ENCODE results near the gene ATRNL1. TPM values are rescaled to one million over a fixed set of nuclear protein-coding genes. Genes with fewer than 3 reads are reported as not detected.

The ATRNL1 gene
- total and polyA plus RNA-seq, 2 of the 8 experiments (the other 6 are each of a cell fraction or from before 2014, with no cell fraction given): 5.1 to 17.6 TPM

- Histone ChIP-seq H3K79me2 (ENCODE audit: control insufficient read depth in 1 of 2, insufficient read depth in 2 of 2, low read length in 2 of 2) (no peaks in the 10 kb centered on the region), H3K9ac (replicated peaks in 1 of 4; ENCODE audit: extremely low read depth in 1 of 4, low read depth in 3 of 4, low read length in 3 of 4) (no peak overlapping the region), H3K4me1 (replicated peaks in 1 of 4; ENCODE audit: control insufficient read depth in 3 of 4, insufficient read depth in 4 of 4, low read length in 3 of 4) (no peaks in the 10 kb centered on the region), H3K23ac (ENCODE audit: insufficient read length) (no peak overlapping the region), H2BK15ac (ENCODE audit: low read length) (no peak overlapping the region), H4K91ac (replicated peaks; ENCODE audit: insufficient read length, low read length) (no peak overlapping the region), H3K4ac (replicated peaks; ENCODE audit: insufficient read length, low read depth, low read length) (no peak overlapping the region), H4K8ac (ENCODE audit: extremely low read depth, insufficient read depth, low read length) (no peak overlapping the region), H2AK5ac (ENCODE audit: low read depth, low read length) (no peak overlapping the region), H2BK20ac (ENCODE audit: low read length) (no peak overlapping the region), H3K18ac (ENCODE audit: extremely low read depth, low read length) (no peak overlapping the region), H3K56ac (replicated peaks; ENCODE audit: insufficient read length, low read depth, low read length) (no peak overlapping the region), H3K9me3 (ENCODE audit: insufficient read depth in 2 of 2, low read depth in 1 of 2, low read length in 1 of 2) (peaks cover 9 to 21% of the 10 kb centered on the region in 2 experiments; a peak in 3 of 4 replicates), H4K5ac (ENCODE audit: insufficient read length, low read depth, low read length) (no peak overlapping the region), H3K4me3 (ENCODE audit: extremely low read depth in 1 of 4, insufficient read depth in 2 of 4, low read depth in 3 of 4, low read length in 4 of 4) (no peak overlapping the region), H3K4me2 (ENCODE audit: insufficient read depth in 1 of 2, low read depth in 2 of 2, low read length in 2 of 2) (no peak overlapping the region), H3K23me2 (ENCODE audit: low read depth, low read length) (no peaks in the 10 kb centered on the region), H2BK120ac (replicated peaks; ENCODE audit: low read depth, low read length) (no peak overlapping the region), H3K36me3 (ENCODE audit: control insufficient read depth in 2 of 4, insufficient read depth in 4 of 4, low read length in 3 of 4) (peaks cover 0 to 4% (median 0%) of the 10 kb centered on the region in 4 experiments; a peak in 2 of 8 replicates), H2AFZ (ENCODE audit: low read length) (no peak overlapping the region), H3K27ac (ENCODE audit: low read depth, low read length) (no peak overlapping the region), H2BK12ac (ENCODE audit: low read depth, low read length) (no peak overlapping the region), H3K14ac (ENCODE audit: insufficient read length) (no peak overlapping the region), H2BK5ac (ENCODE audit: low read depth, low read length) (no peak overlapping the region), H3K79me1 (ENCODE audit: low read depth, low read length) (no peaks in the 10 kb centered on the region), H4K20me1 (replicated peaks in 1 of 2; ENCODE audit: control insufficient read depth in 1 of 2, insufficient read depth in 2 of 2, low read length in 2 of 2) (no peaks in the 10 kb centered on the region), H3K27me3 (replicated peaks in 1 of 4; ENCODE audit: control insufficient read depth in 3 of 4, extremely low read depth in 1 of 4, insufficient read depth in 3 of 4, low read length in 3 of 4) (no peaks in the 10 kb centered on the region)
- DNase-seq (ENCODE audit: low read depth in 1 of 2, low spot score in 2 of 2): no peak
- ChIA-PET POLR2A (ENCODE audit: partially characterized antibody) (no interaction called here), CTCF (ENCODE audit: partially characterized antibody) (interaction anchor here (0.7 kb wide), 1 partner anchor 47 kb away, joined by 3 read pairs; no protein-coding TSS in a partner anchor)
- TF ChIP-seq BRCA1 (IDR thresholded peaks at IDR 0.05; ENCODE audit: low read depth, low read length): no peak
- TF ChIP-seq JUND (IDR thresholded peaks at IDR 0.05; ENCODE audit: low read length): no peak
- TF ChIP-seq ATF2 (IDR thresholded peaks at IDR 0.05; ENCODE audit: low read length): no peak
- no peak for TF ChIP-seq FOSL1 (IDR thresholded peaks at IDR 0.05; ENCODE audit: insufficient read depth, low read depth, low read length)
- no peak for TF ChIP-seq POU5F1 (IDR thresholded peaks at IDR 0.05; ENCODE audit: low read depth, low read length)
- TF ChIP-seq EGR1 (IDR thresholded peaks at IDR 0.05; ENCODE audit: borderline replicate concordance, low read depth, low read length): no peak
- TF ChIP-seq KDM1A (IDR thresholded peaks at IDR 0.05; ENCODE audit: borderline replicate concordance, low read length): no peak
- TF ChIP-seq POLR2AphosphoS5 (IDR thresholded peaks at IDR 0.05; ENCODE audit: low read depth, low read length): no peak
- no peak for TF ChIP-seq EP300 (IDR thresholded peaks at IDR 0.05; ENCODE audit: borderline replicate concordance in 1 of 2, low read depth in 2 of 2, low read length in 2 of 2)
- no peak for TF ChIP-seq KDM4A (IDR thresholded peaks at IDR 0.05; ENCODE audit: low read depth, low read length, severe bottlenecking)
- no peak for TF ChIP-seq RNF2 (IDR thresholded peaks at IDR 0.05; ENCODE audit: borderline replicate concordance, low read depth, low read length, missing control alignments, poor library complexity, severe bottlenecking)
- TF ChIP-seq E2F6 (IDR thresholded peaks at IDR 0.05): no peak
- no peak for FAIRE-seq
Observed at GRCh38 chr10:115503546-115503945, 410.4 kb downstream of the ATRNL1 start.

Measured in H1 (cell line).